ENCODE results near the gene SDC1.

The SDC1 gene

GRCh38 chr2:20168048-20168726, 56.7 kb downstream of the SDC1 start:
- no peak for DNase-seq

- DNase-seq = no peak
These were observed 57.6 kb downstream of the SDC1 start for GRCh38 chr2:20167356-20167755.

GRCh38 chr2:20165677-20166509, 59.0 kb downstream of the SDC1 start:
- no peak for DNase-seq

GRCh38 chr2:20164734-20165478, 60.0 kb downstream of the SDC1 start:
- no peak for DNase-seq

GRCh38 chr2:20164061-20164733, 60.7 kb downstream of the SDC1 start:
- DNase-seq = peak in 1 of 2 experiments; percentile 32

GRCh38 chr2:20159411-20160070, 65.4 kb downstream of the SDC1 start:
- DNase-seq = no peak

GRCh38 chr2:20157193-20157891, 67.6 kb downstream of the SDC1 start:
- peak in 1 of 2 experiments; percentile 55 for DNase-seq

GRCh38 chr2:20156836-20157192, 68.1 kb downstream of the SDC1 start:
- peak in 1 of 2 experiments; percentile 55 for DNase-seq

GRCh38 chr2:20156076-20156759, 68.7 kb downstream of the SDC1 start:
- DNase-seq = peak in 1 of 2 experiments; percentile 24

GRCh38 chr2:20153131-20153851, 71.6 kb downstream of the SDC1 start:
- DNase-seq = no peak

GRCh38 chr2:20150806-20151571, 73.9 kb downstream of the SDC1 start:
- no peak for DNase-seq
